ENCODE results near the gene CCL11. TPM values are rescaled to one million over a fixed set of nuclear protein-coding genes. Genes with fewer than 3 reads are reported as not detected.

Gene CCL11
- polyA plus RNA-seq, 1 donor from 2014 or later, result not detected

GRCh38 chr17:34302636-34303035 is 17.1 kb downstream of the CCL11 start:
- Histone ChIP-seq H3K4me3 (ENCODE audit: low read length) (no peak overlapping the region), H3K27ac (ENCODE audit: low read length) (no peak overlapping the region), H3K36me3 (ENCODE audit: insufficient read depth, low read length) (no peaks in the 10 kb centered on the region), H3K9me2 (ENCODE audit: insufficient read depth, low read length) (no peaks in the 10 kb centered on the region), H3F3A (ENCODE audit: insufficient read depth, low read length, poor library complexity, severe bottlenecking) (no peaks in the 10 kb centered on the region), H3K27me3 (ENCODE audit: insufficient read depth, low read depth, low read length) (no peaks in the 10 kb centered on the region), H4K20me1 (ENCODE audit: insufficient read depth) (no peaks in the 10 kb centered on the region), H3K9me3 (ENCODE audit: low read length) (no peaks in the 10 kb centered on the region), H3K4me2 (ENCODE audit: low read length) (no peak overlapping the region), H3K79me2 (replicated peaks; ENCODE audit: insufficient read depth, low read length) (no peaks in the 10 kb centered on the region), H2AFZ (ENCODE audit: low read depth, low read length) (no peak overlapping the region), H3K9ac (ENCODE audit: low read length) (no peak overlapping the region)
- TF ChIP-seq REST (IDR thresholded peaks at IDR 0.05; ENCODE audit: borderline replicate concordance) (no peak), POLR2AphosphoS5 (IDR thresholded peaks at IDR 0.05) (no peak), SMC3 (conservative IDR thresholded peaks at IDR 0.05; ENCODE audit: poor library complexity) (no peak), EP300 (conservative IDR thresholded peaks at IDR 0.05; ENCODE audit: poor library complexity, severe bottlenecking) (no peak), RAD21 (conservative IDR thresholded peaks at IDR 0.05) (no peak), TAF1 (IDR thresholded peaks at IDR 0.05; ENCODE audit: low read depth) (no peak), EZH2 (IDR thresholded peaks at IDR 0.05; ENCODE audit: borderline replicate concordance, insufficient read depth, low read length, poor library complexity, severe bottlenecking) (no peak), CTCF (IDR thresholded peaks at IDR 0.05; ENCODE audit: poor library complexity, severe bottlenecking) (no peak), MXI1 (conservative IDR thresholded peaks at IDR 0.05; ENCODE audit: poor library complexity, severe bottlenecking) (no peak)

- Histone ChIP-seq H3K9me2 (ENCODE audit: insufficient read depth, low read length) (no peaks in the 10 kb centered on the region), H2AFZ (ENCODE audit: low read depth, low read length) (no peak overlapping the region), H3K9me3 (ENCODE audit: low read length) (no peaks in the 10 kb centered on the region), H4K20me1 (ENCODE audit: insufficient read depth) (no peaks in the 10 kb centered on the region), H3K4me2 (ENCODE audit: low read length) (no peak overlapping the region), H3K4me3 (ENCODE audit: low read length) (no peak overlapping the region), H3K27me3 (ENCODE audit: insufficient read depth, low read depth, low read length) (no peaks in the 10 kb centered on the region), H3K36me3 (ENCODE audit: insufficient read depth, low read length) (no peaks in the 10 kb centered on the region), H3F3A (ENCODE audit: insufficient read depth, low read length, poor library complexity, severe bottlenecking) (no peaks in the 10 kb centered on the region), H3K9ac (ENCODE audit: low read length) (no peak overlapping the region), H3K27ac (ENCODE audit: low read length) (no peak overlapping the region), H3K79me2 (replicated peaks; ENCODE audit: insufficient read depth, low read length) (no peaks in the 10 kb centered on the region)
- TF ChIP-seq POLR2AphosphoS5 (IDR thresholded peaks at IDR 0.05) (no peak), CTCF (IDR thresholded peaks at IDR 0.05; ENCODE audit: poor library complexity, severe bottlenecking) (no peak), EZH2 (IDR thresholded peaks at IDR 0.05; ENCODE audit: borderline replicate concordance, insufficient read depth, low read length, poor library complexity, severe bottlenecking) (no peak), RAD21 (conservative IDR thresholded peaks at IDR 0.05) (no peak), TAF1 (IDR thresholded peaks at IDR 0.05; ENCODE audit: low read depth) (no peak), MXI1 (conservative IDR thresholded peaks at IDR 0.05; ENCODE audit: poor library complexity, severe bottlenecking) (no peak), EP300 (conservative IDR thresholded peaks at IDR 0.05; ENCODE audit: poor library complexity, severe bottlenecking) (no peak), SMC3 (conservative IDR thresholded peaks at IDR 0.05; ENCODE audit: poor library complexity) (no peak), REST (IDR thresholded peaks at IDR 0.05; ENCODE audit: borderline replicate concordance) (no peak)
Observed at GRCh38 chr17:34303606-34304005, 18.1 kb downstream of the CCL11 start.

All from neural cell (in vitro differentiated cells).